ENCODE results near the gene MN1. TPM values are rescaled to one million over a fixed set of nuclear protein-coding genes. Genes with fewer than 3 reads are reported as not detected.

The MN1 gene
- total RNA-seq, 1 experiment from 2014 or later: 8.2 TPM

GRCh38 chr22:27777128-27777527 lies 24.4 kb downstream of the MN1 start:
- H3K4me1 ChIP-seq (replicated peaks; ENCODE audit: insufficient read depth): no peaks in the 10 kb centered on the region
- no peaks in the 10 kb centered on the region for H3K9me3 ChIP-seq (ENCODE audit: insufficient read depth, low read depth)
- H4K20me1 ChIP-seq (ENCODE audit: insufficient read depth): no peaks in the 10 kb centered on the region
- no peak overlapping the region for H3K4me3 ChIP-seq
- no peak overlapping the region for H2AFZ ChIP-seq
- no peak for DNase-seq
- H3K9me2 ChIP-seq (ENCODE audit: insufficient read depth): no peaks in the 10 kb centered on the region
- intact Hi-C loops (cut with micrococcal nuclease; ENCODE audit: unreplicated experiment): no loop called here
- H3K4me2 ChIP-seq: no peak overlapping the region
- ChIA-PET POLR2A (ENCODE audit: unreplicated experiment) (no interaction called here), CTCF (no interaction called here)
- TF ChIP-seq CTCF (conservative IDR thresholded peaks at IDR 0.05) (no peak), EZH2 (IDR thresholded peaks at IDR 0.05; ENCODE audit: low read depth) (no peak)
- H3K36me3 ChIP-seq (ENCODE audit: low read depth): no peaks in the 10 kb centered on the region
- H3K27ac ChIP-seq: no peak overlapping the region
- H3F3A ChIP-seq (ENCODE audit: insufficient read depth, low read depth): no peaks in the 10 kb centered on the region
- BruUV-seq (replicated peaks): no TSS peak
- H3K27me3 ChIP-seq (ENCODE audit: insufficient read depth, low read depth): no peaks in the 10 kb centered on the region
- no peaks in the 10 kb centered on the region for H3K79me2 ChIP-seq (ENCODE audit: low read depth)

- ChIA-PET CTCF (no interaction called here), POLR2A (ENCODE audit: unreplicated experiment) (no interaction called here)
- Histone ChIP-seq H3K27me3 (ENCODE audit: insufficient read depth, low read depth) (no peaks in the 10 kb centered on the region), H3F3A (ENCODE audit: insufficient read depth, low read depth) (no peaks in the 10 kb centered on the region), H4K20me1 (ENCODE audit: insufficient read depth) (no peaks in the 10 kb centered on the region), H3K4me2 (no peak overlapping the region), H3K9me3 (ENCODE audit: insufficient read depth, low read depth) (no peaks in the 10 kb centered on the region), H3K4me1 (replicated peaks; ENCODE audit: insufficient read depth) (no peaks in the 10 kb centered on the region), H3K79me2 (ENCODE audit: low read depth) (no peaks in the 10 kb centered on the region), H3K4me3 (no peak overlapping the region), H3K36me3 (ENCODE audit: low read depth) (no peaks in the 10 kb centered on the region), H3K27ac (no peak overlapping the region), H2AFZ (no peak overlapping the region), H3K9me2 (ENCODE audit: insufficient read depth) (no peaks in the 10 kb centered on the region)
- intact Hi-C loops (cut with micrococcal nuclease; ENCODE audit: unreplicated experiment): no loop called here
- no peak for TF ChIP-seq EZH2 (IDR thresholded peaks at IDR 0.05; ENCODE audit: low read depth)
- TF ChIP-seq CTCF (conservative IDR thresholded peaks at IDR 0.05): no peak
- DNase-seq: no peak
- BruUV-seq (replicated peaks): no TSS peak
These were observed 25.0 kb downstream of the MN1 start for GRCh38 chr22:27776650-27776958.

- Histone ChIP-seq H3K36me3 (ENCODE audit: low read depth) (no peaks in the 10 kb centered on the region), H3K4me2 (no peak overlapping the region), H2AFZ (no peak overlapping the region), H3K9me2 (ENCODE audit: insufficient read depth) (no peaks in the 10 kb centered on the region), H3K9me3 (ENCODE audit: insufficient read depth, low read depth) (no peaks in the 10 kb centered on the region), H3K4me1 (replicated peaks; ENCODE audit: insufficient read depth) (no peaks in the 10 kb centered on the region), H3F3A (ENCODE audit: insufficient read depth, low read depth) (no peaks in the 10 kb centered on the region), H3K79me2 (ENCODE audit: low read depth) (no peaks in the 10 kb centered on the region), H3K4me3 (no peak overlapping the region), H4K20me1 (ENCODE audit: insufficient read depth) (no peaks in the 10 kb centered on the region), H3K27ac (no peak overlapping the region), H3K27me3 (ENCODE audit: insufficient read depth, low read depth) (no peaks in the 10 kb centered on the region)
- TF ChIP-seq EZH2 (IDR thresholded peaks at IDR 0.05; ENCODE audit: low read depth) (no peak), CTCF (conservative IDR thresholded peaks at IDR 0.05) (no peak)
- no peak for DNase-seq
- intact Hi-C loops (cut with micrococcal nuclease; ENCODE audit: unreplicated experiment): no loop called here
- no TSS peak for BruUV-seq (replicated peaks)
- ChIA-PET CTCF (no interaction called here), POLR2A (ENCODE audit: unreplicated experiment) (no interaction called here)
These were observed 25.6 kb downstream of the MN1 start for GRCh38 chr22:27775758-27776649.

Data from PC-9 (cell line).